ENCODE measurements around the gene GRIA4.

- TF ChIP-seq CTCF (conservative IDR thresholded peaks at IDR 0.05) (no peak), EZH2 (IDR thresholded peaks at IDR 0.05; ENCODE audit: low read depth) (no peak)
Observed at GRCh38 chr11:105767931-105768330, 158.1 kb downstream of the GRIA4 start.
